IPS DF 19.7 (cell line): ENCODE results near the gene JUND.

ENCODE experiments used
- DNase-seq: peaks from one replicate; pipeline ENCODE4 v3.0.0-alpha.2; 2013; ENCODE audit warnings: low read depth, low spot score

JUND gene

DNA sequence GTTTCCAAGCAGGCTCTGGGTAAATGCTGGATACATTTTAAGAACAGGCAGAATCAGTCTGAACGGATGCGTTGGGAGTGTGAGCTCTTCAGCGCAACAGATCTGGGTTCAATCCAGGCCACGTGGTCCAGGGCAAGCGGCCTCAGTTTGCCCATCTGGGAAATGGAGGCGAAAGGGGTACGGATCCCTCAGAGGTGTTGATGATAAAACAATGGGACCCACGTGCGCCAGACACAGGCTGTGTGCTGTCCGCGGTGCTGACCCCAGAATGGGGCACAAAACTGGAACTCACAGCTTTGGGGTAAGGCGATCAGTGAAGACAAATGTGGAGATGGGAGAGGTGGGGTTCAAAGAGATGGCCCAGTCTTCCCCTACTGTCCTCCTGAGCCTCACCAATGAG, 42.1 kb downstream of the JUND start:
- DNase-seq, result no peak

- DNase-seq, result no peak
These were observed 47.2 kb downstream of the JUND start for GRCh38 chr19:18234194-18234593.

GRCh38 chr19:18233224-18233825, 48.1 kb downstream of the JUND start:
- no peak for DNase-seq

DNA sequence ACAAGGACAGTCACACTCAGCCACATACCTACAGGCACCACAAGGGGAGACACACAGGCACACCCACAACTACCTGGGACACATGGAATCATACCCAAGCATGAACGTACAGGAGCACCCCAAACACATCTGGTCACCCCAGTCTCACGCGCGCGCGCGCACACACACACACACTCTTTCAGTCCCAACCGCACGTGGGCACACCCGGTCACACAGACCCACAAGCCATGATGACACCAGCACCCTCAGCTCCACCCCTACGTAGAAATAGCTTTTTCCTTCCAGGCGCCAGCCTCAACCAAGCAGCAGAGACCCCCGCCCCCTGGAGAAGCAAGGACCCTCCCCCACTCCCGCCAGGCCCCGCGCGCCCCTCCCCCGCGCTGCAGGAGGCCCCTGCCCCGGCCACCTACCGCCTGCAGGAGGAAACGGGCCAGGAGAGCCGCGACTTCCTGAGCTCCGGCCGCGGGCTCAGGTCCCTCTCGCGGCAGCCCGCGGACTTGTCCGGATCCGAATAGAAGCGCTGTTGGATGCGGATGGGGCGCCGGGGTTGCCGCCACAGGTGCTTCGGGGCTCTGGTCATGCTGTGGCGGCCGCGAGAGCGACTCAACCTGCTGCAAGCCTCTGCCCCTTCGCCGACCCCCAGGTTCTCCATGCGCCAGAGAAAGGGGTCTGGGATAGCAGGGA, 48.7 kb downstream of the JUND start:
- DNase-seq, result no peak

- no peak for DNase-seq
These were observed 49.6 kb downstream of the JUND start for GRCh38 chr19:18231775-18232174.

DNA sequence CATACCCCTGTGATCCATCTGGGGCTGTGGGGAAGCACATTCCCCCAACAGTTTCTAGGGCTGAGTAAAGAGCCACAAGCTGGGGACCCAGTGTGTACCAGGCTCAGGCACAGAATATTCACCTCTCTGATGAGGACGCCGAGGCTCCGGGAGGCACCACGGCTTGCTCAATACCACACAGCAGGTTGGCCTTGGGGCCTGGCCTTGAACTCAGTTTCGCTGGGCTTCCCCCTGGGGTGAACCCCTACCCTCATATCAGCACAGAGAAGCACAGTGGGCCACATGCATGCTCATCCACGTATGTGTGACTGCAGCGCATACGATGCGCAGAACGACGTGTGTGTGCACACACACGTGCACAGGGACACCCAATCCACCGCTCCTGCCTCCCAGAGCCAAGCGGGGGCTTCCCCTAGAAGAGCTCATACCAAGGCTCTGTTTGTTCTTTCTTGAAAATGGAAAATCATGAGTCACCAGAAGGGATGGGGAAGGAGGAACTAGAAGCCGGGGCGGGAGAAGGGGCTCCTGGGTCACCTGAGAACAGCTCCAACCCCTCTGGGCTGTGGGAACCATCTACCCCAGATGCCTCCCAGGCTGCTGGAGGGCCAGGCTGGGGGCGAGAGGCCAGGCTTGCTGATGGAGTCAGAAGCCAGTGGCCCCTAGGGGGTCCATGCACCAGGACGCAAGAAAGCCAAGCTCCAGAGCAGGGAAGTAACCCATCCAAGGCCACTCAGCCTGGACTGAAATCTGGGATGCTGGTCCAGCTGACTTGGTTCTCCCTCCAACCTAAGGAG, 50.3 kb downstream of the JUND start:
- no peak for DNase-seq

DNA sequence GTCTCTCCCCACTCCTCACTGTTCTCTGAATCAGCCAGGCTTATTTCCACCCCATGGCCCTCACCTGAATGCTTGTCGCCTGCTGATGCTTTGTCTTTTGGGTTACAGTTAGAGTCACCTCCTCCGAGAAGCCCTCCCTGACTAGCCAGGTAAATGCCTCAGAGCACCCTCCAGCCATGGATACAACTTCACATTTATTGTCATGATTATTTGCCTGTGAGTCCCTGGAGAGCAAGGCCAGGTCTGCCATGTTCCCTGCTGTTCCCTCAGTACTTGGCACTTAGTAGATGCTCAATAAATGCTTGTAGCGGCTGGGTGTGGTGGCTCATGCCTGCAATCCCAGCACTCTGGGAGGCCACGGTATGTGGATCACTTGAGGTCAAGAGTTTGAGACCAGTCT, 51.5 kb downstream of the JUND start:
- no peak for DNase-seq
